Gastrocnemius medialis (tissue), 4 donors: Measurements from ENCODE around the gene LRRC43. TPM values are rescaled to one million over a fixed set of nuclear protein-coding genes. Genes with fewer than 3 reads are reported as not detected.
A peak's percentile ranks its signal among the peaks of the same experiment; 100 is the strongest.

Experiments used
- ATAC-seq, 2 donors: fragments of 150-250 bp; one replicate each; pipeline ENCODE4 v1.9.1; 2016
- DNase-seq, 2 donors: peaks; one replicate each; pipeline ENCODE4 v3.0.0-alpha.2; 2019
- H3K27ac ChIP-seq, 4 donors: fragments of 200-600 bp; sonication (generic); 1 replicate in 1 of 4; 2 replicates in 3 of 4; pipeline ENCODE4 v1.5.1; 2016 to 2018; ENCODE audit warnings: mild to moderate bottlenecking in 2 of 4, moderate library complexity in 1 of 4
- H3K27me3 ChIP-seq, 3 donors: fragments of 200-600 bp; sonication (generic) in 2 of 3; 1 replicate in 1 of 3; 2 replicates in 2 of 3; pipeline versions ENCODE4 v1.5.1 to v1.6.0; 2016 to 2019; ENCODE audit warnings: mild to moderate bottlenecking in 1 of 3, moderate library complexity in 1 of 3
- H3K36me3 ChIP-seq, 2 donors: fragments of 200-600 bp; sonication (generic) in 1 of 2; one replicate each; pipeline ENCODE4 v1.5.1; 2017 to 2018
- H3K4me1 ChIP-seq, 2 donors: fragments of 200-600 bp; sonication (generic) in 1 of 2; one replicate each; pipeline ENCODE4 v1.5.1; 2016 to 2017; ENCODE audit warnings: mild to moderate bottlenecking in 2 of 2
- H3K4me3 ChIP-seq, 4 donors: fragments of 200-600 bp; sonication (generic) in 3 of 4; 1 replicate in 1 of 4; 2 replicates in 3 of 4; pipeline ENCODE4 v1.5.1; 2016 to 2019; ENCODE audit warnings: mild to moderate bottlenecking in 2 of 4
- H3K9me3 ChIP-seq, 3 donors: fragments of 200-600 bp; sonication (generic) in 2 of 3; 1 replicate in 1 of 3; 2 replicates in 2 of 3; pipeline ENCODE4 v1.5.1; 2016 to 2019
- CTCF ChIP-seq, 5 experiments: fragments of 450-650 bp in 3 of 5; fragments of 200-600 bp in 2 of 5; sonication (generic) in 2 of 5; IDR thresholded peaks in 4 of 5; conservative IDR thresholded peaks in 1 of 5; 1 replicate in 4 of 5; 2 replicates in 1 of 5; pipeline ENCODE4 v1.5.1; 2016 to 2019; ENCODE audit warnings: antibody characterized with exemption in 5 of 5, mild to moderate bottlenecking in 3 of 5, moderate library complexity in 3 of 5
- POLR2A ChIP-seq, 2 donors: fragments of 450-650 bp; IDR thresholded peaks; one replicate each; pipeline ENCODE4 v1.6.1; 2017; ENCODE audit warnings: antibody characterized with exemption in 2 of 2, mild to moderate bottlenecking in 2 of 2, moderate library complexity in 2 of 2
- in situ Hi-C, 4 donors: fragments of 200-750 bp; cut with MboI; loops; one replicate each; pipeline versions ENCODE4 v1.15.0 to v1.8.0; 2017; ENCODE audit warnings: low sequenced_read_pairs in 4 of 4
- intact Hi-C: fragments of 100-400 bp; cut with DNase I; formaldehyde crosslinking; loops from one replicate; pipeline ENCODE4 v1.15.1; 2023; ENCODE audit warnings: low total_unique reads
- total RNA-seq, 4 donors: library from RNA; depleted of rRNA; stranded (reverse); fragments of >200 nt; gene quantifications; one replicate each; pipeline versions ENCODE4 v1.1.0 to v1.2.3, GENCODE V29; 2016

The LRRC43 gene
- total RNA-seq, 4 donors from 2014 or later: not detected

- intact Hi-C loops (loop anchor here (2.0 to 10.0 kb wide), 2 partner anchors 59 to 275 kb away; partner anchors contain the start of gene CFAP251), in situ Hi-C loops (loop anchor here in 1 of 4 donors (10.0 kb wide), 2 partner anchors 55 to 145 kb away; no protein-coding TSS in a partner anchor)
- ATAC-seq: no peak
- TF ChIP-seq CTCF (IDR thresholded peaks at IDR 0.05 in 4 of 5, conservative IDR thresholded peaks at IDR 0.05 in 1 of 5) (no peak), POLR2A (IDR thresholded peaks at IDR 0.05) (no peak)
- no peaks in the 10 kb centered on the region for H3K27me3 ChIP-seq
- H3K4me1 ChIP-seq: no peaks in the 10 kb centered on the region
- no peak overlapping the region for H3K27ac ChIP-seq
- no peaks in the 10 kb centered on the region for H3K36me3 ChIP-seq
- no peak overlapping the region for H3K4me3 ChIP-seq
- no peaks in the 10 kb centered on the region for H3K9me3 ChIP-seq
- no peak for DNase-seq
These were observed 6.9 kb downstream of the LRRC43 start for GRCh38 chr12:122189626-122190475.

DNA sequence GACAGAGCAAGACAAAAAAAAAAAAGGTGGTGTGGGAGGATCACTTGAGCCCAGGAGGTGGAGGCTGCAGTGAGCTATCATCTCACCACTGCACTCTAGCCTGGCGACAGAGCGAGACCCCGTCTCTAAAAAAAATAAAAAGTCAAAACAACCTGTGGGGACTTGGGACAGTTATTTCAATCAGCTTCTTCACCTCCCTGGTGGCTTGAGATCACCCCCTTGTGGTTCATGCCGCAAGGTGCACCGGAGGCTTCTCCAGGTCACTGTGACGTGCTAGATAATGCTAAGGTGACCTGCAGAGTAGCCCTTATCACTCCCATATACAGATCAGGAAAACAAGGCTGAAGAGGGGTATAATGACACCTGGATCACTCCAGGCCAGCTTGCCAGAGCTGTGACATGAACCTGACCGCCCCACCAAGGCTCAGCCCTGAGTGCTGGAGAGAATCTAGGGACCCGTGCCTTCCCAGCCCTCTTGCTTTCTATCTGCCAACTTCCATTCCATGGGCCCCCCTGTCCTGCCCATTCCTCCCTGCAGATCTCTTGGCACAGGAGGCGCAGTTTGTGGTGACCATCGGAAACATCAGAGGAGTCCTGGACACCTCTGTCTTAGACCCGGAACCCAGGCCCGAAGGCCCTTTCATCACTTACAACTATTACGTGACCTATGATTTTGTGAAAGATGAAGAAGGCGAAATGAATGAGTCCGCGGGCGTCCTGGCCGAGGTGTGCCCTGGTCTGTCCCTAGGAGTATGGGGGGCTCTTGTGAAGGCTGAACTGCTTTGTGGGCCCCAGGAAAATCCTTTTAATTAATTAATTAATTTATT is 8.1 kb downstream of the LRRC43 start:
- intact Hi-C loops: loop anchor here (1.0 to 10.0 kb wide), 3 partner anchors 60 to 276 kb away; partner anchors contain the start of gene CFAP251

GRCh38 chr12:122192441-122192840 is 9.5 kb downstream of the LRRC43 start:
- Histone ChIP-seq H3K27me3 (no peaks in the 10 kb centered on the region), H3K4me3 (no peak overlapping the region), H3K27ac (no peak overlapping the region), H3K4me1 (no peaks in the 10 kb centered on the region), H3K9me3 (no peaks in the 10 kb centered on the region), H3K36me3 (no peaks in the 10 kb centered on the region)
- in situ Hi-C loops (loop anchor here in 1 of 4 donors (10.0 kb wide), 2 partner anchors 58 to 148 kb away; no protein-coding TSS in a partner anchor), intact Hi-C loops (loop anchor here (10.0 kb wide), 1 partner anchor 278 kb away; the partner anchor contains the start of gene CFAP251)
- TF ChIP-seq POLR2A (IDR thresholded peaks at IDR 0.05): no peak
- TF ChIP-seq CTCF (IDR thresholded peaks at IDR 0.05 in 4 of 5, conservative IDR thresholded peaks at IDR 0.05 in 1 of 5): no peak
- DNase-seq (no peak), ATAC-seq (no peak)

More for the DNA sequence above, 8.1 kb downstream of the LRRC43 start:
- in situ Hi-C loops: loop anchor here in 1 of 4 donors (10.0 kb wide), 2 partner anchors 56 to 146 kb away; no protein-coding TSS in a partner anchor
- Histone ChIP-seq H3K4me1 (no peaks in the 10 kb centered on the region), H3K9me3 (no peaks in the 10 kb centered on the region), H3K36me3 (no peaks in the 10 kb centered on the region), H3K4me3 (no peak overlapping the region), H3K27ac (no peak overlapping the region), H3K27me3 (no peaks in the 10 kb centered on the region)
- TF ChIP-seq POLR2A (IDR thresholded peaks at IDR 0.05) (no peak), CTCF (IDR thresholded peaks at IDR 0.05 in 4 of 5, conservative IDR thresholded peaks at IDR 0.05 in 1 of 5) (peak; percentile 55 to 82 (median 77))
- peak; percentile 75 to 93 for ATAC-seq
- peak; percentile 27 to 63 for DNase-seq

- in situ Hi-C loops (loop anchor here in 1 of 4 donors (10.0 kb wide), 2 partner anchors 60 to 150 kb away; no protein-coding TSS in a partner anchor), intact Hi-C loops (loop anchor here (10.0 kb wide), 1 partner anchor 280 kb away; the partner anchor contains the start of gene CFAP251)
- ATAC-seq (no peak), DNase-seq (no peak)
- no peak overlapping the region for H3K4me3 ChIP-seq
- no peaks in the 10 kb centered on the region for H3K9me3 ChIP-seq
- TF ChIP-seq CTCF (IDR thresholded peaks at IDR 0.05 in 4 of 5, conservative IDR thresholded peaks at IDR 0.05 in 1 of 5): no peak
- TF ChIP-seq POLR2A (IDR thresholded peaks at IDR 0.05): no peak
- no peak overlapping the region for H3K27ac ChIP-seq
- no peaks in the 10 kb centered on the region for H3K36me3 ChIP-seq
- H3K27me3 ChIP-seq: peaks cover 2 to 5% (median 4%) of the 10 kb centered on the region in 3 donors
- no peaks in the 10 kb centered on the region for H3K4me1 ChIP-seq
These were observed 11.9 kb downstream of the LRRC43 start for GRCh38 chr12:122194804-122195203.
